WTC11 (cell line): ENCODE measurements around the gene CLDN6. TPM values are rescaled to one million over a fixed set of nuclear protein-coding genes. Genes with fewer than 3 reads are reported as not detected.

Source experiments
- CBFB ChIP-seq: sonication (generic); formaldehyde crosslinking; IDR thresholded peaks from 2 replicates; pipeline ENCODE4 v1.8.1; 2022; ENCODE audit warnings: mild to moderate bottlenecking, low read depth, missing genetic modification reagents
- CTCF ChIP-seq: fragments of 200-600 bp; IDR thresholded peaks from 2 replicates; pipeline ENCODE4 v1.8.0; 2022; ENCODE audit warnings: antibody characterized with exemption
- ERG ChIP-seq: fragments of 250-450 bp; sonication (Bioruptor Pico); IDR thresholded peaks from 2 replicates; pipeline ENCODE4 v1.8.0; 2021; ENCODE audit warnings: mild to moderate bottlenecking
- FOXJ3 ChIP-seq: sonication (generic); formaldehyde crosslinking; IDR thresholded peaks from 2 replicates; pipeline ENCODE4 v1.9.0; 2021; ENCODE audit warnings: missing genetic modification reagents, mild to moderate bottlenecking, borderline replicate concordance
- JUN ChIP-seq: sonication (generic); formaldehyde crosslinking; IDR thresholded peaks from 2 replicates; pipeline ENCODE4 v1.8.0; 2023; ENCODE audit warnings: mild to moderate bottlenecking, missing genetic modification reagents
- KAT7 ChIP-seq: sonication (generic); formaldehyde crosslinking; IDR thresholded peaks from 2 replicates; pipeline ENCODE4 v1.8.1; 2023; ENCODE audit warnings: missing genetic modification reagents, mild to moderate bottlenecking, borderline replicate concordance
- NFATC4 ChIP-seq: fragments of 250-450 bp; sonication (Bioruptor Pico); IDR thresholded peaks from 2 replicates; pipeline ENCODE4 v1.9.0; 2021; ENCODE audit warnings: mild to moderate bottlenecking
- NR3C1 ChIP-seq: sonication (generic); formaldehyde crosslinking; conservative IDR thresholded peaks from 2 replicates; pipeline ENCODE4 v1.8.1; 2023; ENCODE audit warnings: low read depth, mild to moderate bottlenecking, missing genetic modification reagents
- PREB ChIP-seq: sonication (generic); formaldehyde crosslinking; IDR thresholded peaks from 2 replicates; pipeline ENCODE4 v1.8.1; 2022; ENCODE audit warnings: mild to moderate bottlenecking, missing genetic modification reagents, moderate library complexity, borderline replicate concordance
- RORB ChIP-seq: fragments of 250-450 bp; sonication (Bioruptor Pico); IDR thresholded peaks from 2 replicates; pipeline ENCODE4 v1.9.0; 2021; ENCODE audit warnings: mild to moderate bottlenecking
- SOX15 ChIP-seq: fragments of 250-450 bp; sonication (Bioruptor Pico); IDR thresholded peaks from 2 replicates; pipeline ENCODE4 v1.9.0; 2021; ENCODE audit warnings: mild to moderate bottlenecking
- USF2 ChIP-seq: sonication (generic); formaldehyde crosslinking; IDR thresholded peaks from 2 replicates; pipeline ENCODE4 v1.8.1; 2023; ENCODE audit warnings: mild to moderate bottlenecking, missing genetic modification reagents, moderate library complexity
- ZNF121 ChIP-seq: sonication (generic); formaldehyde crosslinking; IDR thresholded peaks from 2 replicates; pipeline ENCODE4 v1.8.0; 2023; ENCODE audit warnings: missing genetic modification reagents
- ZNF138 ChIP-seq: sonication (generic); formaldehyde crosslinking; conservative IDR thresholded peaks from 2 replicates; pipeline ENCODE4 v1.8.1; 2022; ENCODE audit warnings: mild to moderate bottlenecking, moderate library complexity, missing genetic modification reagents
- ZNF416 ChIP-seq: fragments of 250-450 bp; sonication (Bioruptor Pico); IDR thresholded peaks from 2 replicates; pipeline ENCODE4 v1.9.0; 2021; ENCODE audit warnings: mild to moderate bottlenecking, inconsistent platforms
- ZNF512 ChIP-seq: sonication (generic); formaldehyde crosslinking; IDR thresholded peaks from 2 replicates; pipeline ENCODE4 v1.8.1; 2022; ENCODE audit warnings: missing genetic modification reagents, borderline replicate concordance
- ZNF532 ChIP-seq: fragments of 250-450 bp; sonication (Bioruptor Pico); IDR thresholded peaks from 2 replicates; pipeline ENCODE4 v1.9.0; 2021; ENCODE audit warnings: mild to moderate bottlenecking, borderline replicate concordance
- total RNA-seq: library from RNA; stranded (reverse); gene quantifications from 3 replicates; pipeline ENCODE4 v1.2.3, GENCODE V29; 2021
- TF ChIP-seq, protein P1 (sequence below): sonication (generic); formaldehyde crosslinking; conservative IDR thresholded peaks from 2 replicates; pipeline ENCODE4 v1.8.1; 2023; ENCODE audit warnings: mild to moderate bottlenecking, low read depth, missing genetic modification reagents, moderate library complexity
- TF ChIP-seq, protein P2 (sequence below): sonication (generic); formaldehyde crosslinking; IDR thresholded peaks from 2 replicates; pipeline ENCODE4 v1.8.0; 2023; ENCODE audit warnings: mild to moderate bottlenecking, missing genetic modification reagents

Gene CLDN6
- total RNA-seq, 1 experiment from 2014 or later = 746 TPM

DNA sequence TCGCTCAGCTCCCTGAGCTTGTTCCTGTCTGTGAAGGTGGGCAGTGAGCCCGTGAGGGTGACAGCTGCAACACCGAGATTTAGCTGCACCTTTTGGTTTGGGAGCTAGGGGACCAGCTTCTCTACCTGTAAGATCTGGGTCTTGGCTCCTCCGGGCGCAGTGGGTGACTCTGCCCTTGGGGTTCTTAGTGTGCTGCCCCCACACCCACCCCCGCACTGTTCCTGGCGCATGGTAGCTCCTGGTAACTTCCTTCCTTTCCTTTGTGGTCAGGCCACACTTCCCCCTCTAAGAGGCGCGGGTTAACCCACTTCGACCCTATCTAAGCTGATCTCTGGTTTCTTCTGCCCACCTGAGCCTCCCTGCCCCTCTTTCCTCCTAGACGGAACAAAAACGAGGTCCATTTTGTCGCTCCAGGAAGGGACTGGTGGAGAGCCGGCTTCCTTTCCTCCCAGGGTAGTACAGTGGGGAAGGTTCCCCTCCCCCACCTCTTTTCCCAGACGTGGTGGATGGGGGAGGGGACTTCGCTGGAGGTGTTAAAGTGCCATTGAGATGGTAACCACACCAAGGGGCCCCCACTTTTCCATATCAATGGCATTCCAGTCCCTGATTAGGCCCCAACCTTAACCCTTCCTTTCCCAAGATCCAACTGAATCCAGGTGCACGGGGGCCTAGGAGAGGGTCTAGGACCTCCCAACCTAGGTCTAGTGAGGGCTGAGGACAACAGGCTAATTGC, 9.9 kb downstream of the CLDN6 start (continued):
- TF ChIP-seq ERG (peak; percentile 92), CBFB (CRISPR knock-in tag) (no peak), NR3C1 (CRISPR knock-in tag) (no peak), ZNF532 (CRISPR knock-in tag) (0 out of 2 replicates have a peak, but pooled peaks have one; percentile 25), ZNF512 (CRISPR knock-in tag) (no peak), ZNF121 (CRISPR knock-in tag) (0 out of 2 replicates have a peak, but pooled peaks have one; percentile 51), ZNF416 (no peak), FOXJ3 (CRISPR knock-in tag) (peak; percentile 17; the same call in 1 of the 2 replicates), RORB (CRISPR knock-in tag) (no peak), USF2 (CRISPR knock-in tag) (no peak), ZNF138 (CRISPR knock-in tag) (no peak), NFATC4 (CRISPR knock-in tag) (no peak; the same call in 1 of the 2 replicates), SOX15 (CRISPR knock-in tag) (no peak), CTCF (no peak), PREB (CRISPR knock-in tag) (no peak), JUN (no peak), KAT7 (CRISPR knock-in tag) (peak; percentile 98)
- TF ChIP-seq, protein P1, sequence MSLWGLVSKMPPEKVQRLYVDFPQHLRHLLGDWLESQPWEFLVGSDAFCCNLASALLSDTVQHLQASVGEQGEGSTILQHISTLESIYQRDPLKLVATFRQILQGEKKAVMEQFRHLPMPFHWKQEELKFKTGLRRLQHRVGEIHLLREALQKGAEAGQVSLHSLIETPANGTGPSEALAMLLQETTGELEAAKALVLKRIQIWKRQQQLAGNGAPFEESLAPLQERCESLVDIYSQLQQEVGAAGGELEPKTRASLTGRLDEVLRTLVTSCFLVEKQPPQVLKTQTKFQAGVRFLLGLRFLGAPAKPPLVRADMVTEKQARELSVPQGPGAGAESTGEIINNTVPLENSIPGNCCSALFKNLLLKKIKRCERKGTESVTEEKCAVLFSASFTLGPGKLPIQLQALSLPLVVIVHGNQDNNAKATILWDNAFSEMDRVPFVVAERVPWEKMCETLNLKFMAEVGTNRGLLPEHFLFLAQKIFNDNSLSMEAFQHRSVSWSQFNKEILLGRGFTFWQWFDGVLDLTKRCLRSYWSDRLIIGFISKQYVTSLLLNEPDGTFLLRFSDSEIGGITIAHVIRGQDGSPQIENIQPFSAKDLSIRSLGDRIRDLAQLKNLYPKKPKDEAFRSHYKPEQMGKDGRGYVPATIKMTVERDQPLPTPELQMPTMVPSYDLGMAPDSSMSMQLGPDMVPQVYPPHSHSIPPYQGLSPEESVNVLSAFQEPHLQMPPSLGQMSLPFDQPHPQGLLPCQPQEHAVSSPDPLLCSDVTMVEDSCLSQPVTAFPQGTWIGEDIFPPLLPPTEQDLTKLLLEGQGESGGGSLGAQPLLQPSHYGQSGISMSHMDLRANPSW (CRISPR knock-in tag) = no peak
- TF ChIP-seq, protein P2, sequence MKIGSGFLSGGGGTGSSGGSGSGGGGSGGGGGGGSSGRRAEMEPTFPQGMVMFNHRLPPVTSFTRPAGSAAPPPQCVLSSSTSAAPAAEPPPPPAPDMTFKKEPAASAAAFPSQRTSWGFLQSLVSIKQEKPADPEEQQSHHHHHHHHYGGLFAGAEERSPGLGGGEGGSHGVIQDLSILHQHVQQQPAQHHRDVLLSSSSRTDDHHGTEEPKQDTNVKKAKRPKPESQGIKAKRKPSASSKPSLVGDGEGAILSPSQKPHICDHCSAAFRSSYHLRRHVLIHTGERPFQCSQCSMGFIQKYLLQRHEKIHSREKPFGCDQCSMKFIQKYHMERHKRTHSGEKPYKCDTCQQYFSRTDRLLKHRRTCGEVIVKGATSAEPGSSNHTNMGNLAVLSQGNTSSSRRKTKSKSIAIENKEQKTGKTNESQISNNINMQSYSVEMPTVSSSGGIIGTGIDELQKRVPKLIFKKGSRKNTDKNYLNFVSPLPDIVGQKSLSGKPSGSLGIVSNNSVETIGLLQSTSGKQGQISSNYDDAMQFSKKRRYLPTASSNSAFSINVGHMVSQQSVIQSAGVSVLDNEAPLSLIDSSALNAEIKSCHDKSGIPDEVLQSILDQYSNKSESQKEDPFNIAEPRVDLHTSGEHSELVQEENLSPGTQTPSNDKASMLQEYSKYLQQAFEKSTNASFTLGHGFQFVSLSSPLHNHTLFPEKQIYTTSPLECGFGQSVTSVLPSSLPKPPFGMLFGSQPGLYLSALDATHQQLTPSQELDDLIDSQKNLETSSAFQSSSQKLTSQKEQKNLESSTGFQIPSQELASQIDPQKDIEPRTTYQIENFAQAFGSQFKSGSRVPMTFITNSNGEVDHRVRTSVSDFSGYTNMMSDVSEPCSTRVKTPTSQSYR (CRISPR knock-in tag) = peak; percentile 100
